ENCODE measurements around the gene DPYSL3.
A peak's percentile ranks its signal among the peaks of the same experiment; 100 is the strongest.

The DPYSL3 gene

GRCh38 chr5:147512659-147513379, 3.0 kb upstream of the DPYSL3 start:
- no peak for DNase-seq

GRCh38 chr5:147510885-147511284, 1.0 kb upstream of the DPYSL3 start:
- DNase-seq, result no peak

- no peak for DNase-seq
Measured at GRCh38 chr5:147509041-147509709, 693 bp downstream of the DPYSL3 start.

GRCh38 chr5:147508711-147509040, 1.2 kb downstream of the DPYSL3 start:
- DNase-seq, result no peak

GRCh38 chr5:147507480-147508126, 2.3 kb downstream of the DPYSL3 start:
- no peak for DNase-seq

GRCh38 chr5:147504535-147504934, 5.3 kb downstream of the DPYSL3 start:
- no peak for DNase-seq

- no peak for DNase-seq
Measured at GRCh38 chr5:147504011-147504410, 5.9 kb downstream of the DPYSL3 start.

- DNase-seq, result no peak
Measured at GRCh38 chr5:147490989-147491388, 18.9 kb downstream of the DPYSL3 start.

GRCh38 chr5:147487031-147487750, 22.7 kb downstream of the DPYSL3 start:
- DNase-seq, result no peak

GRCh38 chr5:147485814-147486213, 24.1 kb downstream of the DPYSL3 start:
- no peak for DNase-seq

GRCh38 chr5:147485046-147485445, 24.8 kb downstream of the DPYSL3 start:
- DNase-seq, result no peak

- no peak for DNase-seq
Measured at GRCh38 chr5:147484708-147485020, 25.2 kb downstream of the DPYSL3 start.

- DNase-seq, result no peak
Measured at GRCh38 chr5:147483961-147484707, 25.7 kb downstream of the DPYSL3 start.

- no peak for DNase-seq
Measured at GRCh38 chr5:147483188-147483790, 26.6 kb downstream of the DPYSL3 start.

- no peak for DNase-seq
Measured at GRCh38 chr5:147482706-147483180, 27.1 kb downstream of the DPYSL3 start.

GRCh38 chr5:147481874-147482705, 27.8 kb downstream of the DPYSL3 start:
- DNase-seq, result peak; percentile 7

GRCh38 chr5:147481376-147481775, 28.5 kb downstream of the DPYSL3 start:
- peak; percentile 37 for DNase-seq

GRCh38 chr5:147479949-147480348, 29.9 kb downstream of the DPYSL3 start:
- no peak for DNase-seq

GRCh38 chr5:147479444-147479843, 30.4 kb downstream of the DPYSL3 start:
- DNase-seq, result no peak

- no peak for DNase-seq
Measured at GRCh38 chr5:147474140-147474539, 35.7 kb downstream of the DPYSL3 start.

Data from CD4-positive, alpha-beta T cell treated with Interferon gamma for 1 hour (primary cell).